ENCODE results near the gene GUCY1A2.

The GUCY1A2 gene

DNA sequence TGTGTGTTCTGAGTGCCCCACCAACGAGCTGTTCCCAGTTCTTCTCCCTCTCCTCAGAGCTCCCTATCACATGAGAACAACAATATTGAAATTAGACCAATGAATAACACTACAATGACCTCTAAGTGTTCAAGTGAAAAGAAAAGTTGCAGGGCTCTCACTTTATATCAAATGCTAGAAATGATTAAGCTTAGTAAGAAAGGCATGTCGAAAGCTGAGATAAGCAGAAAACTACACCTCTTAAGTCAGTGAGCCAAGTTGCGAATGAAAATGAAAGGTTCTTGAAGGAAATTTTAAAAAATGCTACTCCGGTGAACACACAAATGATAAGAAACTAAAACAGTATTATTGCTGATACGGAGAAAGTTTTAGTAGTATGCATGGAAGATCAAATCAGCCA, 199.8 kb downstream of the GUCY1A2 start:
- TF ChIP-seq, protein P1, sequence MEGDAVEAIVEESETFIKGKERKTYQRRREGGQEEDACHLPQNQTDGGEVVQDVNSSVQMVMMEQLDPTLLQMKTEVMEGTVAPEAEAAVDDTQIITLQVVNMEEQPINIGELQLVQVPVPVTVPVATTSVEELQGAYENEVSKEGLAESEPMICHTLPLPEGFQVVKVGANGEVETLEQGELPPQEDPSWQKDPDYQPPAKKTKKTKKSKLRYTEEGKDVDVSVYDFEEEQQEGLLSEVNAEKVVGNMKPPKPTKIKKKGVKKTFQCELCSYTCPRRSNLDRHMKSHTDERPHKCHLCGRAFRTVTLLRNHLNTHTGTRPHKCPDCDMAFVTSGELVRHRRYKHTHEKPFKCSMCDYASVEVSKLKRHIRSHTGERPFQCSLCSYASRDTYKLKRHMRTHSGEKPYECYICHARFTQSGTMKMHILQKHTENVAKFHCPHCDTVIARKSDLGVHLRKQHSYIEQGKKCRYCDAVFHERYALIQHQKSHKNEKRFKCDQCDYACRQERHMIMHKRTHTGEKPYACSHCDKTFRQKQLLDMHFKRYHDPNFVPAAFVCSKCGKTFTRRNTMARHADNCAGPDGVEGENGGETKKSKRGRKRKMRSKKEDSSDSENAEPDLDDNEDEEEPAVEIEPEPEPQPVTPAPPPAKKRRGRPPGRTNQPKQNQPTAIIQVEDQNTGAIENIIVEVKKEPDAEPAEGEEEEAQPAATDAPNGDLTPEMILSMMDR (IDR thresholded peaks at IDR 0.05; ENCODE audit: low read depth, low read length): no peak
- no peaks in the 10 kb centered on the region for H3K27me3 ChIP-seq
- H3K4me3 ChIP-seq (ENCODE audit: low read depth, low read length): no peak overlapping the region
- no peaks in the 10 kb centered on the region for H3K9me3 ChIP-seq
- H3K36me3 ChIP-seq: no peaks in the 10 kb centered on the region
- H3K4me1 ChIP-seq: no peaks in the 10 kb centered on the region
- DNase-seq: no peak

DNA sequence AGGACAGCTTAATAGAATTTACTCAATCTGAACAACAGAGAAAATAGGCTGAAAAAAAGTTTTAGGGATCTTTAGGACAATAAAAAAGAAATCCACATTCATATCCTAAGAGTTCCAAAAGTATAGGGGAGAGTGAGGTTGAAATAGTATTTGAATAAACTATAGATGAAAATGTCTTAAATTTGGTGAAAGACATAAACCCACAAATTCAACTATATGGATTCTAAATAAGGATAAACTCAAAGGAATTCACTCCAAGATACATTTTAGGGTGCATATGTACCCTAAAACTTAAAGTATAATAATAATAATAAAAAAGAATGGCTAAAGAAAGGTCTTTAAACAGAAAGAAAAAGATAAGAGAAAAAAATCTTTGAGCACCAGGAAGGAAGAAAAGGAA, 203.1 kb downstream of the GUCY1A2 start:
- Histone ChIP-seq H3K27me3 (no peaks in the 10 kb centered on the region), H3K4me1 (no peaks in the 10 kb centered on the region), H3K4me3 (ENCODE audit: low read depth, low read length) (no peak overlapping the region), H3K36me3 (no peaks in the 10 kb centered on the region), H3K9me3 (no peaks in the 10 kb centered on the region)
- TF ChIP-seq, protein P1 (IDR thresholded peaks at IDR 0.05; ENCODE audit: low read depth, low read length): no peak
- no peak for DNase-seq

DNA sequence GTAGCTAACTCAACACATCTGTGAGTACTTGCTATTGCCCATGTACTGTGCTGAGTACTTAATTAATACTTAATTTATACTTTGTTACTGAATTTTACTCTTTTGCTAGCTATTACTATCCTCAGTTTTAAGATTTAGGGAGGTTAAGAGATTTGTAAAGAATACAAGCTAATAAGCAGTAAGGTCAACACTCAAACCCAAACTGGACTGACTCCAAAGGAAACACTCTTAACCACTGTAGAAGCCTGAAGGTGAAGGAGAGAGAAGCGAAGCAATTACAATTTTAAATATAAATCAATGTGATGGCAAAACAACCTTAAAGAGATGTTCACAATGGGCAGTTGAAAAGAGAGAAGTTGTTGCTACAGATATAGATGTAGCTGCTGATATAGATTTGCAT, 204.5 kb downstream of the GUCY1A2 start:
- TF ChIP-seq, protein P1 (IDR thresholded peaks at IDR 0.05; ENCODE audit: low read depth, low read length): no peak

DNA sequence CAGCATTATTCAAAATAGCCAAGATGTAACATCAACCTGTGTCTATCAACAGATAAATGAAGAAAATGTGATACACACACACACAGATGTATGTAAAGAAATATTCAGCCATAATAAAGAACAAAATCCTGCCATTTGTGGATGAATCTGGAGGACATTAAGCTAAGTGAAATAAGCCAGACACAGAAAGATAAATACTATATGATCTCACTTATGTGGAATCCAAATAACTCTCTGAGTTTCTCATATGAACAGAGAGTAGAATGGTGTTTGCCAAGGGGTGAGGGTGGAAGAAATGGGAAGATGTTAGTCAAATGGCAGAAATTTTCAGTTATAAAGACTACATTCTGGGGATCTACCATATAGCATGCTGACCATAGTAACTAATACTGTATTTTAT, 224.2 kb downstream of the GUCY1A2 start:
- Histone ChIP-seq H3K4me1 (no peaks in the 10 kb centered on the region), H3K4me3 (ENCODE audit: low read depth, low read length) (no peak overlapping the region), H3K36me3 (no peaks in the 10 kb centered on the region), H3K9me3 (no peaks in the 10 kb centered on the region), H3K27me3 (no peaks in the 10 kb centered on the region)
- no peak for DNase-seq
- TF ChIP-seq, protein P1 (IDR thresholded peaks at IDR 0.05; ENCODE audit: low read depth, low read length): no peak

More for the DNA sequence above, 204.5 kb downstream of the GUCY1A2 start:
- DNase-seq: no peak
- Histone ChIP-seq H3K9me3 (no peaks in the 10 kb centered on the region), H3K36me3 (no peaks in the 10 kb centered on the region), H3K4me3 (ENCODE audit: low read depth, low read length) (no peak overlapping the region), H3K27me3 (no peaks in the 10 kb centered on the region), H3K4me1 (no peaks in the 10 kb centered on the region)

DNA sequence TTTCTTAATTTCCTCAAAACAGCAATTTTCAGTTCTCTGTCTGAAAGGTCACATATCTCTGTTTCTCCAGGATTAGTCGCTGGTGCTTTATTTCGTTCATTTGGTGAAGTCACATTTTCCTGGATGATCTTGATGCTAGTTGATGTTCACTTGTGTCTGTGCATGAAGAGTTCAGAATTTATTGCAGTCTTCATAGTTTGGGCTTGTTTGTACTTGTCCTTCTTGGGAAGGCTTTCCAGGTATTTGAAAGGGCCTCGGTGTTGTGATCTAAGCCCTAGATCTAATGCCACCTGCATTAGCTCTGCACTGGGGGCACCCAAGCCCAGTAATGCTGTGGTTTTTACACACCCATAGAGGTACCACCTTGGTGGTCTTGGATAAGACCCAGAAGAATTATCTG, 228.9 kb downstream of the GUCY1A2 start:
- H3K9me3 ChIP-seq: no peaks in the 10 kb centered on the region
- no peaks in the 10 kb centered on the region for H3K4me1 ChIP-seq
- no peaks in the 10 kb centered on the region for H3K36me3 ChIP-seq
- no peak for DNase-seq
- TF ChIP-seq, protein P1 (IDR thresholded peaks at IDR 0.05; ENCODE audit: low read depth, low read length): no peak
- H3K27me3 ChIP-seq: no peaks in the 10 kb centered on the region
- no peak overlapping the region for H3K4me3 ChIP-seq (ENCODE audit: low read depth, low read length)

DNA sequence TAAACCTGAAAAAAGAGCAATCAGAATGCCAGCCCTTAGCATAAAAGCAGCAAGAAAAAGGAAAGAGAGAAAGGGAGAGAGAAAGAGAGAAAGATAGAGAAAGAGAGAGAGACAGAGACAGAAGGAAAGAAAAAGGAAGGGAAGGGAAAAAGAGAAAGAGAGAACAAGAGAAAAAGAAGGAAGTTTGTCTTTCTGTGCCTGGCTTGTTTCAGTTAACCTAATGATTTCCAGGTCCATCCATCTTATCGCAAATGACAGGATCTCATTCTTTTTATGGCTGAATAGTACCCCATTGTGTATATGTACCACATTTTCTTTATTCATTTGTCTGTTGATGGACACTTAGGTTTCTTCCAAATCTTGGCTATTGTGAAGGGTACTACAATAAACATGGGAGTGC, 230.8 kb downstream of the GUCY1A2 start:
- no peak for DNase-seq
- TF ChIP-seq, protein P1 (IDR thresholded peaks at IDR 0.05; ENCODE audit: low read depth, low read length): no peak
- H3K4me1 ChIP-seq: no peaks in the 10 kb centered on the region
- no peaks in the 10 kb centered on the region for H3K27me3 ChIP-seq
- H3K36me3 ChIP-seq: no peaks in the 10 kb centered on the region
- H3K9me3 ChIP-seq: no peaks in the 10 kb centered on the region
- no peak overlapping the region for H3K4me3 ChIP-seq (ENCODE audit: low read depth, low read length)

Data from BE2C (cell line).